ENCODE results near the gene NDUFB10.

Gene NDUFB10

GRCh38 chr16:2006317-2006716 lies 47.0 kb downstream of the NDUFB10 start:
- TF ChIP-seq CTCF (IDR thresholded peaks at IDR 0.05; ENCODE audit: extremely low read depth, missing control alignments): no peak

GRCh38 chr16:2007081-2007836 lies 47.9 kb downstream of the NDUFB10 start:
- DNase-seq (ENCODE audit: low spot score): no peak
- TF ChIP-seq CTCF (IDR thresholded peaks at IDR 0.05; ENCODE audit: extremely low read depth, missing control alignments): no peak

More at GRCh38 chr16:2006317-2006716, 47.0 kb downstream of the NDUFB10 start:
- DNase-seq (ENCODE audit: low spot score): no peak

- DNase-seq (ENCODE audit: low spot score): no peak
- no peak for TF ChIP-seq CTCF (IDR thresholded peaks at IDR 0.05; ENCODE audit: extremely low read depth, missing control alignments)
Observed at GRCh38 chr16:2008009-2008526, 48.7 kb downstream of the NDUFB10 start.

- TF ChIP-seq CTCF (IDR thresholded peaks at IDR 0.05; ENCODE audit: extremely low read depth, missing control alignments): no peak
- peak; percentile 56 for DNase-seq (ENCODE audit: low spot score)
Observed at GRCh38 chr16:2008631-2009163, 49.4 kb downstream of the NDUFB10 start.

- no peak for DNase-seq (ENCODE audit: low spot score)
- TF ChIP-seq CTCF (IDR thresholded peaks at IDR 0.05; ENCODE audit: extremely low read depth, missing control alignments): no peak
Observed at GRCh38 chr16:2009164-2009711, 49.9 kb downstream of the NDUFB10 start.

GRCh38 chr16:2009791-2010510 lies 50.6 kb downstream of the NDUFB10 start, which contains the start of gene ZNF598:
Gene ZNF598 (minus strand): TSS chr16:2009821.
- peak; percentile 99 for DNase-seq (ENCODE audit: low spot score)
- TF ChIP-seq CTCF (IDR thresholded peaks at IDR 0.05; ENCODE audit: extremely low read depth, missing control alignments): no peak
